Activated CD4-positive, alpha-beta T cell treated with anti-CD3 and anti-CD28 coated beads, Interleukin-2, amount 10 ng/mL, durations not matched to agents 24 days and 14 days (primary cell): ENCODE data around the gene CEL. TPM values are rescaled to one million over a fixed set of nuclear protein-coding genes. Genes with fewer than 3 reads are reported as not detected.
"Not testable (repeated sequence)": the region's sequence is repeated elsewhere in the genome, so short reads cannot be mapped to it uniquely, and the experiment has no call there.

Source experiments
- DNase-seq: peaks from one replicate; pipeline ENCODE4 v3.0.0; 2022
- H3K27ac Mint-ChIP-seq: one replicate; pipeline ENCODE4 v1.8.0; 2022; ENCODE audit warnings: mild to moderate bottlenecking, mixed read lengths
- H3K27me3 Mint-ChIP-seq: one replicate; pipeline ENCODE4 v1.8.0; 2022; ENCODE audit warnings: mixed read lengths
- H3K36me3 Mint-ChIP-seq: one replicate; pipeline ENCODE4 v1.8.0; 2022; ENCODE audit warnings: low read depth, mild to moderate bottlenecking, mixed read lengths
- H3K4me1 Mint-ChIP-seq: one replicate; pipeline ENCODE4 v1.8.0; 2021; ENCODE audit warnings: mixed read lengths
- H3K4me3 Mint-ChIP-seq: one replicate; pipeline ENCODE4 v1.8.0; 2022; ENCODE audit warnings: mild to moderate bottlenecking, moderate library complexity, mixed read lengths
- H3K9me3 Mint-ChIP-seq: one replicate; pipeline ENCODE4 v1.8.0; 2021; ENCODE audit warnings: mixed read lengths
- intact Hi-C: fragments of 100-400 bp; cut with micrococcal nuclease; formaldehyde crosslinking; loops from one replicate; pipeline ENCODE4 v1.15.1; 2023
- total RNA-seq: library from RNA; stranded (reverse); gene quantifications from 2 replicates; pipeline ENCODE4 v1.2.3, GENCODE V29; 2022

The CEL gene
- total RNA-seq, 1 donor from 2014 or later, result 2.0 TPM

DNA sequence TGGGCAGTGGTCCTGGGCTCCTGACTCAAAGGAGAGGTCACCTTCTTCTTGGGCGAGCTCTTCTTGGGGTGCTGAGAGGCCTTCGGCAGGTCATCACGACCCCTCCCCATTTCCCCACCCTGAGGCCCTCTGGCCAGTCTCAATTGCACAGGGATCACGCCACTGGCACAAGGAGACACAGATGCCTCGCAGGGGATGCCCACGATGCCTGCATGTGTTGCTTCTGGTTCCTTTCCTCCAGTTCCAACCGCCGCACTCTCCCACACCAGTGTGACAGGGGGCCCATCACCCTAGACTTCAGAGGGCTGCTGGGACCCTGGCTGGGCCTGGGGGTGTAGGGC lies 1.3 kb downstream of the CEL start:
- peaks cover 3% of the 10 kb centered on the region for H3K36me3 Mint-ChIP-seq
- no peaks in the 10 kb centered on the region for H3K27me3 Mint-ChIP-seq
- no peak for DNase-seq
- no peak overlapping the region for H3K4me3 Mint-ChIP-seq
- intact Hi-C loops, result no loop called here
- H3K27ac Mint-ChIP-seq, result no peak overlapping the region
- H3K4me1 Mint-ChIP-seq, result peaks cover 26% of the 10 kb centered on the region
- no peaks in the 10 kb centered on the region for H3K9me3 Mint-ChIP-seq

DNA sequence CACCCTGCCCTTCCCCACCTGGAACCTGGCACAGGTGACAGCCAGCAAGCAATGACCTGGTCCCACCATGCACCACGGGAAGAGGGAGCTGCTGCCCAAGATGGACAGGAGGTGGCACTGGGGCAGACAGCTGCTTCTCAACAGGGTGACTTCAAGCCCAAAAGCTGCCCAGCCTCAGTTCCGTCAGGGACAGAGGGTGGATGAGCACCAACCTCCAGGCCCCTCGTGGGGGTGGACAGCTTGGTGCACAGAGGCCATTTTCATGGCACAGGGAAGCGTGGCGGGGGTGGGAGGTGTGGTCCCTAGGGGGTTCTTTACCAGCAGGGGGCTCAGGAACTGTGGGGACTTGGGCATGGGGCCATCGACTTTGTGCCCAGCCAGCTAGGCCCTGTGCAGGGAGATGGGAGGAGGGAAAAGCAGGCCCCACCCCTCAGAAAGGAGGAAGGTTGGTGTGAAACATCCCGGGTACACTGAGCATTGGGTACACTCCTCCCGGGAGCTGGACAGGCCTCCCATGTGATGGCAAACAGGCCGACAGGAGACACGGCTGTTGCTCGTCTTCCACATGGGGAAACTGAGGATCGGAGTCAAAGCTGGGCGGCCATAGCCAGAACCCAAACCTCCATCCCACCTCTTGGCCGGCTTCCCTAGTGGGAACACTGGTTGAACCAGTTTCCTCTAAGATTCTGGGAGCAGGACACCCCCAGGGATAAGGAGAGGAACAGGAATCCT lies 1.9 kb downstream of the CEL start:
- Mint-ChIP-seq H3K4me3 (no peak overlapping the region), H3K4me1 (peaks cover 21% of the 10 kb centered on the region), H3K36me3 (peaks cover 2% of the 10 kb centered on the region), H3K27me3 (no peaks in the 10 kb centered on the region), H3K27ac (no peak overlapping the region), H3K9me3 (no peaks in the 10 kb centered on the region)
- DNase-seq, result no peak
- intact Hi-C loops, result no loop called here

GRCh38 chr9:133064241-133065069 lies 2.7 kb downstream of the CEL start:
- intact Hi-C loops, result no loop called here
- H3K4me3 Mint-ChIP-seq, result no peak overlapping the region
- no peak overlapping the region for H3K27ac Mint-ChIP-seq
- DNase-seq, result no peak
- no peaks in the 10 kb centered on the region for H3K9me3 Mint-ChIP-seq
- peaks cover 13% of the 10 kb centered on the region for H3K4me1 Mint-ChIP-seq
- H3K27me3 Mint-ChIP-seq, result no peaks in the 10 kb centered on the region
- no peaks in the 10 kb centered on the region for H3K36me3 Mint-ChIP-seq

GRCh38 chr9:133065070-133065388 lies 3.2 kb downstream of the CEL start:
- Mint-ChIP-seq H3K27ac (no peak overlapping the region), H3K36me3 (no peaks in the 10 kb centered on the region), H3K4me3 (no peak overlapping the region), H3K27me3 (no peaks in the 10 kb centered on the region), H3K4me1 (peaks cover 8% of the 10 kb centered on the region), H3K9me3 (no peaks in the 10 kb centered on the region)
- no peak for DNase-seq
- intact Hi-C loops, result no loop called here

GRCh38 chr9:133066181-133066983 lies 4.6 kb downstream of the CEL start:
- intact Hi-C loops, result no loop called here
- no peak for DNase-seq
- no peaks in the 10 kb centered on the region for H3K36me3 Mint-ChIP-seq
- H3K27ac Mint-ChIP-seq, result no peak overlapping the region
- no peaks in the 10 kb centered on the region for H3K27me3 Mint-ChIP-seq
- H3K4me1 Mint-ChIP-seq, result peaks cover 2% of the 10 kb centered on the region
- no peaks in the 10 kb centered on the region for H3K9me3 Mint-ChIP-seq
- H3K4me3 Mint-ChIP-seq, result no peak overlapping the region

DNA sequence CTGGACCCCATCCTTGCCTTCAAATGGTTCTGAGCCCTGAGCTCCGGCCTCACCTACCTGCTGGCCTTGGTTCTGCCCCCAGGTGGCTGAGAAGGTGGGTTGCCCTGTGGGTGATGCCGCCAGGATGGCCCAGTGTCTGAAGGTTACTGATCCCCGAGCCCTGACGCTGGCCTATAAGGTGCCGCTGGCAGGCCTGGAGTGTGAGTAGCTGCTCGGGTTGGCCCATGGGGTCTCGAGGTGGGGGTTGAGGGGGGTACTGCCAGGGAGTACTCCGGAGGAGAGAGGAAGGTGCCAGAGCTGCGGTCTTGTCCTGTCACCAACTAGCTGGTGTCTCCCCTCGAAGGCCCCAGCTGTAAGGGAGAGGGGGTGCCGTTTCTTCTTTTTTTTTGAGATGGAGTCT lies 5.2 kb downstream of the CEL start:
- Mint-ChIP-seq H3K27ac (no peak overlapping the region), H3K27me3 (no peaks in the 10 kb centered on the region), H3K36me3 (peaks cover 3% of the 10 kb centered on the region), H3K4me3 (no peak overlapping the region), H3K4me1 (peaks cover 4% of the 10 kb centered on the region), H3K9me3 (no peaks in the 10 kb centered on the region)
- intact Hi-C loops, result no loop called here
- no peak for DNase-seq

GRCh38 chr9:133067813-133068212 lies 6.0 kb downstream of the CEL start:
- no peaks in the 10 kb centered on the region for H3K27me3 Mint-ChIP-seq
- no peak for DNase-seq
- no peak overlapping the region for H3K4me3 Mint-ChIP-seq
- H3K9me3 Mint-ChIP-seq, result no peaks in the 10 kb centered on the region
- H3K4me1 Mint-ChIP-seq, result peaks cover 2% of the 10 kb centered on the region
- no peak overlapping the region for H3K27ac Mint-ChIP-seq
- intact Hi-C loops, result no loop called here
- H3K36me3 Mint-ChIP-seq, result peaks cover 3% of the 10 kb centered on the region

GRCh38 chr9:133068431-133068830 lies 6.7 kb downstream of the CEL start:
- H3K9me3 Mint-ChIP-seq, H3K4me1 Mint-ChIP-seq, DNase-seq, H3K27ac Mint-ChIP-seq, H3K4me3 Mint-ChIP-seq, H3K36me3 Mint-ChIP-seq, intact Hi-C loops, H3K27me3 Mint-ChIP-seq: not testable (repeated sequence)

- intact Hi-C loops, H3K4me1 Mint-ChIP-seq, DNase-seq, H3K36me3 Mint-ChIP-seq, H3K9me3 Mint-ChIP-seq, H3K4me3 Mint-ChIP-seq, H3K27ac Mint-ChIP-seq, H3K27me3 Mint-ChIP-seq: not testable (repeated sequence)
These were observed 8.8 kb downstream of the CEL start for GRCh38 chr9:133070500-133070961.

DNA sequence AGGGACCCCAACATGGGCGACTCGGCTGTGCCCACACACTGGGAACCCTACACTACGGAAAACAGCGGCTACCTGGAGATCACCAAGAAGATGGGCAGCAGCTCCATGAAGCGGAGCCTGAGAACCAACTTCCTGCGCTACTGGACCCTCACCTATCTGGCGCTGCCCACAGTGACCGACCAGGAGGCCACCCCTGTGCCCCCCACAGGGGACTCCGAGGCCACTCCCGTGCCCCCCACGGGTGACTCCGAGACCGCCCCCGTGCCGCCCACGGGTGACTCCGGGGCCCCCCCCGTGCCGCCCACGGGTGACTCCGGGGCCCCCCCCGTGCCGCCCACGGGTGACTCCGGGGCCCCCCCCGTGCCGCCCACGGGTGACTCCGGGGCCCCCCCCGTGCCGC lies 9.2 kb downstream of the CEL start:
- H3K36me3 Mint-ChIP-seq, H3K4me1 Mint-ChIP-seq, H3K27ac Mint-ChIP-seq, intact Hi-C loops, H3K27me3 Mint-ChIP-seq, H3K4me3 Mint-ChIP-seq, DNase-seq, H3K9me3 Mint-ChIP-seq: not testable (repeated sequence)

GRCh38 chr9:133071484-133072150 lies 9.8 kb downstream of the CEL start:
- DNase-seq, result no peak
- no peak overlapping the region for H3K4me3 Mint-ChIP-seq
- intact Hi-C loops, result no loop called here
- peaks cover 2% of the 10 kb centered on the region for H3K4me1 Mint-ChIP-seq
- peaks cover 3% of the 10 kb centered on the region for H3K36me3 Mint-ChIP-seq
- peaks cover 4% of the 10 kb centered on the region for H3K27me3 Mint-ChIP-seq
- peak overlapping the region; percentile 69 for H3K27ac Mint-ChIP-seq
- H3K9me3 Mint-ChIP-seq, result no peaks in the 10 kb centered on the region

DNA sequence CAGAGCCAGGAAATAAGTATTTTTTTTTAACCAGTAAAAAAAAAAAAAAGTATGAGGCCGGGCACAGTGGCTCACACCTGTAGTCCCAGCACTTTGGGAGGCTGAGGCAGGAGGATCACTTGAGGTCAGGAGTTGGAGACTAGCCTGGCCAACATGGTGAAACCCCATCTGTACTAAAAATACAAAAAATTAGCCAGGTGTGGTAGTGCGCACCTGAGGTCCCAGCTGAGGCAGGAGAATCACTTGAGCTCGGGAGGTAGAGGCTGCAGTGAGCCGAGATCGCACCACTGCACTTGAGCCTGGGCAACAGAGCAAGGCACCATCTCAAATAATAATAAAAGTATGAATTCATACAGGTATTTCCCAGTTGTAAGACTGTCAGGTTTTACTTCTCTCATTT lies 10.4 kb downstream of the CEL start:
- intact Hi-C loops, H3K36me3 Mint-ChIP-seq, H3K27me3 Mint-ChIP-seq, H3K27ac Mint-ChIP-seq, H3K4me1 Mint-ChIP-seq, DNase-seq, H3K9me3 Mint-ChIP-seq, H3K4me3 Mint-ChIP-seq: not testable (repeated sequence)

- DNase-seq, result no peak
- Mint-ChIP-seq H3K4me1 (peaks cover 2% of the 10 kb centered on the region), H3K27me3 (peaks cover 6% of the 10 kb centered on the region), H3K36me3 (peaks cover 3% of the 10 kb centered on the region), H3K4me3 (no peak overlapping the region), H3K9me3 (no peaks in the 10 kb centered on the region), H3K27ac (no peak overlapping the region)
- intact Hi-C loops, result no loop called here
These were observed 11.6 kb downstream of the CEL start for GRCh38 chr9:133073086-133074014.
